GM12864 (cell line): ENCODE data around the gene GFOD2.

Source experiments
- DNase-seq: peaks from one replicate; pipeline ENCODE4 v3.0.0-alpha.2; 2011; ENCODE audit warnings: low read depth
- H3K4me3 ChIP-seq: 2 replicates; pipeline ENCODE4 v1.5.1; 2011; ENCODE audit warnings: mild to moderate bottlenecking, low read depth, low read length, control low read depth
- CTCF ChIP-seq: IDR thresholded peaks from 2 replicates; pipeline ENCODE4 v1.5.1; 2011; ENCODE audit warnings: low read depth, mild to moderate bottlenecking, moderate library complexity, low read length, control low read depth, inconsistent platforms; ENCODE audit errors: missing control alignments

The GFOD2 gene

GRCh38 chr16:67659675-67660563 lies 59.2 kb downstream of the GFOD2 start, which contains the start of gene ACD:
ACD (minus strand) TSS chr16:67660260; CDS start chr16:67660220, 40 bp downstream.
- peak; percentile 54 for DNase-seq

GRCh38 chr16:67658849-67659674 lies 60.1 kb downstream of the GFOD2 start:
- no peak for TF ChIP-seq CTCF
- DNase-seq, result no peak
- peak overlapping the region; percentile 79 for H3K4me3 ChIP-seq

More at GRCh38 chr16:67659675-67660563, 59.2 kb downstream of the GFOD2 start, which contains the start of gene ACD:
- TF ChIP-seq CTCF, result no peak
- peak within 1 kb of the TSS; percentile 79 for H3K4me3 ChIP-seq

- TF ChIP-seq CTCF, result no peak
- no peak for DNase-seq
Measured at GRCh38 chr16:67657751-67658518, 61.2 kb downstream of the GFOD2 start.

DNA sequence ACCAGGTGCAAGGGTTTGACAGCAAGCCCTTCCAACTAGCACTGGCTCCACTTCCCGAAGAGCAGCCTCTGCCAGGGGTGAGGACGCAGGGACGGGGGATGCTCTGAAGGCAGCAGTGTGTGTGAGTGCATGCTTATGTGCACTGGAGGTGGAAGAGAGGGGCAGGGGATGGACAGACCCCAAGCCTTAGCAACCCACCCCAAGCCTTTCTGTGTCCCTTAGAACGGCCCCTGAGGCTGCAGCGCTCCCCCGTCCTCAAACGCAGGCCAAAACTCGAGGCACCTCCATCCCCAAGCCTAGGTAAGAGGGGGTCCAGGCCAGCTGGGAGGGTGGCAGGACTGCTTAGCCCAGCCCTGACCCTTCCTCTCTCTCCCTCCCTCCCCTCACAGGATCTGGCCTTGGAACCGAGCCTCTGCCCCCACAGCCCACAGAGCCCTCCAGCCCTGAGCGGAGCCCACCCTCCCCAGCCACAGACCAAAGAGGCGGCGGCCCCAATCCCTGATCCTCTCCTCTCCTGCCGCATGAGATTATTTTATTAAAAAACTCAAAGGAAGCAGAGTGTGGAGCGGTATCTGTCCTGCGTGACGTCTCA lies 62.0 kb downstream of the GFOD2 start:
- DNase-seq, result no peak
- TF ChIP-seq CTCF, result no peak
- no peak overlapping the region for H3K4me3 ChIP-seq

More at GRCh38 chr16:67657751-67658518, 61.2 kb downstream of the GFOD2 start:
- H3K4me3 ChIP-seq, result no peak overlapping the region

DNA sequence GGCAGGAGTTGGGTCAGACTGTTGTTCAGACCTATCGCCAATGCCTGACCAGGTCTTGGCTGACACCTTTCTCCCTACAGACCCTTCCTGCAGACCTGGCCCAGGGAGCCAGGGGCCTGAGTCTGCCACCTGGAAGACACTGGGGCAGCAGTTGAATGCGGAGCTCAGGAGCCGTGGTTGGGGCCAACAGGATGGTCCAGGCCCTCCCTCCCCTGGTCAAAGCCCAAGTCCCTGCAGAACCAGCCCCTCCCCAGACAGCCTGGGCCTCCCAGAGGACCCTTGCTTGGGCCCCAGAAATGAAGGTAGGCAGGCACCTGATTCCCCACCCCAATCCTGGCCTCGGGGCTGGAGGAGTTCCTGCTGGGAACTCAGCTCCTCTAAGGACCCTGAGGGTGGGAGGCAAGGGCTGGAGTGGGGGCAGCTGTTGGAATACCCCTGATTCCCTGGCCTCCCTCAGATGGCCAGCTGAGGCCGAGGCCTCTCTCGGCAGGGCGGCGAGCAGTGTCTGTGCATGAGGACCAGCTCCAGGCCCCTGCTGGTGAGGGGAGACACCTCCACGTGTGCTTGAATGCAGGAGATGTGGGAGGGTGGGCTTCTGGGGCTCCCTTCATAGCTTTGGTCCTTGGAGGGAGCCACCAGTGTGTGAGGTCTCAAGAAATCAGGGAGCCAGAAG lies 62.6 kb downstream of the GFOD2 start:
- TF ChIP-seq CTCF, result no peak
- H3K4me3 ChIP-seq, result no peak overlapping the region
- DNase-seq, result no peak

DNA sequence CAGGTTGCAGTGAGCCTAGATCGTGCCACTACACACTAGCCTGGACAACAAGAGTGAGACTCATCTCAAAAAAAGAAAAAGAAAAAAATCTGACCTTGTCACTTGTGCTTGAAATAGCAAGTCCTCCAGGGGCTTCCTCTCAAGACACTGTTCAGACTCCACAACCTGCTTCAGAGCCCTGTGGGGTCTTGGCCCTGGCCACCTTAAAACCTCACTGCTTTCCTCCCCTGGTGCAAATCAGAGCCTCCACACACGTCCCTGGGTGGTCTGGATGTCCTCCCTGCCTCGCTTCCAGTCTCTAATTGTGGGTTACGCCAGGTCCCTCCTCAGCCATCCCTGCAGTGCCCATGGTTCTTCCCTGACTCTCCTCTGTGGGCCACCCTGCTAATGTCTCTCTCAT lies 63.8 kb downstream of the GFOD2 start:
- H3K4me3 ChIP-seq, result no peak overlapping the region
- no peak for DNase-seq
- no peak for TF ChIP-seq CTCF
